HepG2 (cell line): ENCODE results near the gene ACSS1. TPM values are rescaled to one million over a fixed set of nuclear protein-coding genes. Genes with fewer than 3 reads are reported as not detected.
A peak's percentile ranks its signal among the peaks of the same experiment; 100 is the strongest.

Source experiments
- ATF2 ChIP-seq: sonication (generic); formaldehyde crosslinking; IDR thresholded peaks from 2 replicates; pipeline ENCODE4 v1.4.0; 2020; ENCODE audit warnings: missing genetic modification reagents
- DNMT1 ChIP-seq: sonication (generic); formaldehyde crosslinking; IDR thresholded peaks from 2 replicates; pipeline ENCODE4 v1.5.1; 2020; ENCODE audit warnings: mild to moderate bottlenecking, missing genetic modification reagents
- ELF4 ChIP-seq: sonication (generic); formaldehyde crosslinking; IDR thresholded peaks from 2 replicates; pipeline ENCODE4 v1.5.0; 2020; ENCODE audit warnings: missing genetic modification reagents, mild to moderate bottlenecking, moderate library complexity, borderline replicate concordance
- ETV5 ChIP-seq: IDR thresholded peaks from 2 replicates; pipeline ENCODE4 v1.6.1; 2018; ENCODE audit warnings: missing biosample characterization, missing genetic modification reagents, inconsistent platforms, borderline replicate concordance
- FOXJ3 ChIP-seq: sonication (generic); formaldehyde crosslinking; IDR thresholded peaks from 2 replicates; pipeline ENCODE4 v1.4.0; 2020; ENCODE audit warnings: missing genetic modification reagents, mild to moderate bottlenecking, borderline replicate concordance
- HCFC1 ChIP-seq: fragments of 150-350 bp; IDR thresholded peaks from 2 replicates; pipeline ENCODE4 v1.6.1; 2014; ENCODE audit warnings: low read depth, low read length
- KAT8 ChIP-seq: IDR thresholded peaks from 2 replicates; pipeline ENCODE4 v1.6.1; 2016; ENCODE audit warnings: missing genetic modification reagents, missing compliant biosample characterization
- KIAA2018 ChIP-seq: sonication (generic); formaldehyde crosslinking; IDR thresholded peaks from 2 replicates; pipeline ENCODE4 v1.5.0; 2020; ENCODE audit warnings: mild to moderate bottlenecking, missing genetic modification reagents, borderline replicate concordance
- NFIB ChIP-seq: sonication (generic); formaldehyde crosslinking; IDR thresholded peaks from 2 replicates; pipeline ENCODE4 v1.9.0; 2021; ENCODE audit warnings: missing genetic modification reagents, mild to moderate bottlenecking, borderline replicate concordance
- NPAS2 ChIP-seq: sonication (generic); formaldehyde crosslinking; IDR thresholded peaks from 2 replicates; pipeline ENCODE4 v1.8.0; 2022; ENCODE audit warnings: mild to moderate bottlenecking, missing genetic modification reagents, borderline replicate concordance
- POLR2G ChIP-seq: fragments of 200-400 bp; formaldehyde crosslinking; IDR thresholded peaks from 2 replicates; pipeline ENCODE4 v1.6.1; 2018; ENCODE audit warnings: mild to moderate bottlenecking, low read depth, low read length, moderate library complexity
- SALL2 ChIP-seq: sonication (generic); formaldehyde crosslinking; IDR thresholded peaks from 2 replicates; pipeline ENCODE4 v1.8.1; 2023; ENCODE audit warnings: mild to moderate bottlenecking, missing genetic modification reagents, inconsistent platforms
- SUZ12 ChIP-seq: fragments of 150-350 bp; IDR thresholded peaks from 2 replicates; pipeline ENCODE4 v1.6.1; 2014; ENCODE audit warnings: low read depth, low read length
- TERF1 ChIP-seq: sonication (generic); formaldehyde crosslinking; IDR thresholded peaks from 2 replicates; pipeline ENCODE4 v1.8.0; 2022; ENCODE audit warnings: mild to moderate bottlenecking, missing genetic modification reagents, moderate library complexity
- THAP11 ChIP-seq: IDR thresholded peaks from 2 replicates; pipeline ENCODE4 v1.6.1; 2016; ENCODE audit warnings: missing biosample characterization, missing genetic modification reagents
- ZNF263 ChIP-seq: sonication (generic); formaldehyde crosslinking; IDR thresholded peaks from 2 replicates; pipeline ENCODE4 v1.4.0; 2020; ENCODE audit warnings: missing genetic modification reagents
- ZNF274 ChIP-seq: sonication (generic); formaldehyde crosslinking; IDR thresholded peaks from 2 replicates; pipeline ENCODE4 v1.5.1; 2020; ENCODE audit warnings: mild to moderate bottlenecking, missing genetic modification reagents
- ZNF703 ChIP-seq: sonication (generic); formaldehyde crosslinking; IDR thresholded peaks from 2 replicates; pipeline ENCODE4 v1.5.1; 2020; ENCODE audit warnings: missing genetic modification reagents, mild to moderate bottlenecking, moderate library complexity, borderline replicate concordance
- polyA plus RNA-seq, 8 experiments: library from polyadenylated mRNA; depleted of rRNA in 3 of 8; stranded (reverse) in 7 of 8; unstranded in 1 of 8; fragments of >200 nt; fragmentation: Illumina TruSeq in 4 of 8; extraction: Trizol in 4 of 8; gene quantifications; 2 replicates each; pipeline versions ENCODE4 v1.2.1 to v1.2.3, GENCODE V29; 2011 to 2016; ENCODE audit warnings: low read depth in 4 of 8, missing spikeins in 1 of 8, mixed read lengths in 1 of 8; ENCODE audit not compliant: insufficient read depth in 1 of 8
- total RNA-seq, 5 experiments: library from RNA; depleted of rRNA; stranded (reverse); fragments of >200 nt; fragmentation: Illumina TruSeq; extraction: Trizol; gene quantifications; 2 replicates each; pipeline ENCODE4 v1.2.3, GENCODE V29; 2016; ENCODE audit warnings: low read depth in 1 of 5

ACSS1 gene
- total and polyA plus RNA-seq, 2 of the 13 experiments (the other 11 are each of a cell fraction or from before 2014, with no cell fraction given): 15.2 to 41.6 TPM

DNA sequence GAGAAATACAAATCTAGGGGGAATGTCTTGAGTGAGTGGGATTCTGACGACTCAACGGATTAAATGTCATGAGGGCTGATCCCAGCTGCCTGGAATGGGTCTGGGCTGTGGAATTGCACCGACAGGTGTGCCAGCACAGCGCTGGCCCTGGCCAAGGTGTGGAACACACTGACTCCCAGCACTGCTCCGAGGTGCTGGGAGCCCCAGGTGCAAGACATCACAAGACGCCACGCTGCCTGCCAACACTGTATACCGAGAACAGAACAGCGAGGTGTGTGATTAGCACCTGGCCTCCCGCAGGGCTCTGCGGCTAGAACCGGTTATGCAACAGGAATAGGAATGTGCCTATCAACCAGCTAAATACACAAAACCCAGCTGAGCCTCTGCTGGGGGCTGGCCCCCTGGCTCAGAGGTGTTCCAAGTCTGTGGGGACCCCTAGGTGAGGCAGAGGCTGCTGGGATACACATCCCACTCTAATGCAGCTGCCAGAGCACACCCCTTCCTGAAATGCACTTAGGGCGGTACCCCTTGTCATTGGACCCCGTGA lies 40.6 kb downstream of the ACSS1 start (continued):
- TF ChIP-seq DNMT1 (CRISPR knock-in tag) (0 out of 2 replicates have a peak, but pooled peaks have one; percentile 18), TERF1 (CRISPR knock-in tag) (0 out of 2 replicates have a peak, but pooled peaks have one; percentile 64), SUZ12 (no peak), ATF2 (CRISPR knock-in tag) (no peak), KIAA2018 (CRISPR knock-in tag) (no peak), ZNF703 (CRISPR knock-in tag) (no peak), NFIB (no peak), ZNF263 (CRISPR knock-in tag) (no peak), THAP11 (no peak), FOXJ3 (peak; percentile 55; the same call in 1 of the 2 replicates), ELF4 (CRISPR knock-in tag) (no peak), ZNF274 (CRISPR knock-in tag) (no peak), NPAS2 (CRISPR knock-in tag) (no peak), SALL2 (CRISPR knock-in tag) (peak; percentile 49; the same call in 1 of the 2 replicates), KAT8 (CRISPR knock-in tag) (peak; percentile 66), ETV5 (peak; percentile 27; the same call in 1 of the 2 replicates), POLR2G (no peak), HCFC1 (no peak)
